Activated naive CD4-positive, alpha-beta T cell treated with anti-CD3 and anti-CD28 coated beads for 36 hours (primary cell): Measurements from ENCODE around the gene HOXC6. TPM values are rescaled to one million over a fixed set of nuclear protein-coding genes. Genes with fewer than 3 reads are reported as not detected.
"Not testable (repeated sequence)": the region's sequence is repeated elsewhere in the genome, so short reads cannot be mapped to it uniquely, and the experiment has no call there.

Source experiments
- CTCF ChIA-PET: fragments of 350-600 bp; sonication (Branson Sonifier 250); formaldehyde crosslinking; loops from one replicate; lab custom pipeline; 2021; ENCODE audit warnings: antibody characterized with exemption; lab: Charles Lee
- DNase-seq: peaks from one replicate; pipeline ENCODE4 v3.0.0-alpha.2; 2020
- H3K27ac Mint-ChIP-seq: one replicate; pipeline ENCODE4 v1.8.0; 2021; ENCODE audit warnings: mild to moderate bottlenecking, mixed read lengths
- H3K27me3 Mint-ChIP-seq: one replicate; pipeline ENCODE4 v1.8.0; 2021; ENCODE audit warnings: low read depth, mixed read lengths
- H3K36me3 Mint-ChIP-seq: one replicate; pipeline ENCODE4 v1.8.0; 2021; ENCODE audit warnings: low read depth, mixed read lengths
- H3K4me1 Mint-ChIP-seq: one replicate; pipeline ENCODE4 v1.8.0; 2021; ENCODE audit warnings: low read depth, mixed read lengths
- H3K4me3 Mint-ChIP-seq: one replicate; pipeline ENCODE4 v1.8.0; 2021; ENCODE audit warnings: mild to moderate bottlenecking, moderate library complexity, mixed read lengths
- H3K9me3 Mint-ChIP-seq: one replicate; pipeline ENCODE4 v1.8.0; 2021; ENCODE audit warnings: mixed read lengths
- intact Hi-C: fragments of 100-400 bp; cut with micrococcal nuclease; formaldehyde crosslinking; loops from one replicate; pipeline ENCODE4 v1.15.1; 2023
- microRNA-seq: library from miRNA; unstranded; fragments of <30 nt; microRNA quantifications from one replicate; pipeline ENCODE4 v1.2.0, GENCODE V29; 2022; ENCODE audit warnings: borderline microRNAs expressed, borderline replicate concordance
- total RNA-seq, 2 experiments: library from RNA; stranded (reverse); gene quantifications; one replicate each; pipeline ENCODE4 v1.2.3, GENCODE V29; 2021

HOXC6 gene
- total RNA-seq, 2 experiments from 2014 or later: not detected

GRCh38 chr12:54066408-54066807 lies 38.2 kb downstream of the HOXC6 start:
- H3K9me3 Mint-ChIP-seq: no peaks in the 10 kb centered on the region
- H3K27ac Mint-ChIP-seq: no peak overlapping the region
- no peaks in the 10 kb centered on the region for H3K4me1 Mint-ChIP-seq
- CTCF ChIA-PET: interaction anchor here (1.5 kb wide), 1 partner anchor 141 kb away, joined by 5 read pairs; no protein-coding TSS in a partner anchor
- no peaks in the 10 kb centered on the region for H3K36me3 Mint-ChIP-seq
- intact Hi-C loops: no loop called here
- no peak for DNase-seq
- no peak overlapping the region for H3K4me3 Mint-ChIP-seq
- peaks cover 27% of the 10 kb centered on the region for H3K27me3 Mint-ChIP-seq

GRCh38 chr12:54068418-54069070 lies 40.3 kb downstream of the HOXC6 start:
- Mint-ChIP-seq H3K27ac (no peak overlapping the region), H3K27me3 (peaks cover 20% of the 10 kb centered on the region), H3K4me3 (no peak overlapping the region)

GRCh38 chr12:54071942-54072341 lies 43.7 kb downstream of the HOXC6 start:
- Mint-ChIP-seq H3K27me3 (peaks cover 4% of the 10 kb centered on the region), H3K36me3 (no peaks in the 10 kb centered on the region), H3K27ac (no peak overlapping the region), H3K4me3 (no peak overlapping the region), H3K4me1 (no peaks in the 10 kb centered on the region), H3K9me3 (no peaks in the 10 kb centered on the region)
- no peak for DNase-seq
- CTCF ChIA-PET: interaction anchor here (0.7 kb wide), 1 partner anchor 237 kb away, joined by 5 read pairs; no protein-coding TSS in a partner anchor
- intact Hi-C loops: no loop called here

More at GRCh38 chr12:54068418-54069070, 40.3 kb downstream of the HOXC6 start:
- Mint-ChIP-seq H3K4me1 (no peaks in the 10 kb centered on the region), H3K9me3 (no peaks in the 10 kb centered on the region), H3K36me3 (no peaks in the 10 kb centered on the region)
- CTCF ChIA-PET: no interaction called here
- intact Hi-C loops: no loop called here
- no peak for DNase-seq

- Mint-ChIP-seq H3K27me3 (peaks cover 4% of the 10 kb centered on the region), H3K4me1 (no peaks in the 10 kb centered on the region), H3K4me3 (no peak overlapping the region), H3K36me3 (no peaks in the 10 kb centered on the region), H3K9me3 (no peaks in the 10 kb centered on the region), H3K27ac (no peak overlapping the region)
- intact Hi-C loops: no loop called here
- CTCF ChIA-PET: no interaction called here
- DNase-seq: no peak
Measured at GRCh38 chr12:54074308-54074707, 46.1 kb downstream of the HOXC6 start.

GRCh38 chr12:54075409-54075808 lies 47.2 kb downstream of the HOXC6 start:
- Mint-ChIP-seq H3K4me1 (no peaks in the 10 kb centered on the region), H3K27ac (no peak overlapping the region), H3K36me3 (no peaks in the 10 kb centered on the region), H3K27me3 (peaks cover 4% of the 10 kb centered on the region), H3K4me3 (no peak overlapping the region), H3K9me3 (no peaks in the 10 kb centered on the region)
- CTCF ChIA-PET: no interaction called here
- no peak for DNase-seq
- intact Hi-C loops: no loop called here

- Mint-ChIP-seq H3K4me1 (peaks cover under 1% of the 10 kb centered on the region), H3K27me3 (peaks cover 4% of the 10 kb centered on the region), H3K27ac (no peak overlapping the region), H3K9me3 (no peaks in the 10 kb centered on the region), H3K36me3 (no peaks in the 10 kb centered on the region), H3K4me3 (no peak overlapping the region)
- intact Hi-C loops: no loop called here
- DNase-seq: no peak
- CTCF ChIA-PET: interaction anchor here (0.6 kb wide), 1 partner anchor 125 kb away, joined by 3 read pairs; no protein-coding TSS in a partner anchor
Measured at GRCh38 chr12:54075974-54076373, 47.7 kb downstream of the HOXC6 start.

- H3K4me3 Mint-ChIP-seq, intact Hi-C loops, H3K9me3 Mint-ChIP-seq, H3K36me3 Mint-ChIP-seq, DNase-seq, H3K27ac Mint-ChIP-seq, CTCF ChIA-PET, H3K27me3 Mint-ChIP-seq: not testable (repeated sequence)
- peaks cover 15% of the 10 kb centered on the region for H3K4me1 Mint-ChIP-seq
Measured at GRCh38 chr12:54077843-54078242, 49.6 kb downstream of the HOXC6 start.

- H3K4me3 Mint-ChIP-seq, H3K27me3 Mint-ChIP-seq, H3K36me3 Mint-ChIP-seq, intact Hi-C loops, H3K9me3 Mint-ChIP-seq, CTCF ChIA-PET, DNase-seq, H3K27ac Mint-ChIP-seq: not testable (repeated sequence)
- peaks cover 23% of the 10 kb centered on the region for H3K4me1 Mint-ChIP-seq
Measured at GRCh38 chr12:54079115-54079514, 50.9 kb downstream of the HOXC6 start.

Small RNAs within 50 kb of the gene (microRNA-seq; reads per million reads assigned to microRNA genes)
- not detected for gene MIR196A2
- gene MIR615: not detected

Other genes with a start within 250 kb of the HOXC6 start
- gene HOXC13, start 89.6 kb upstream of the HOXC6 start, total RNA-seq: not detected
- not detected for gene HOXC12, start 73.5 kb upstream of the HOXC6 start, total RNA-seq
- gene HOXC11, start 55.3 kb upstream of the HOXC6 start, total RNA-seq: not detected
- gene HOTAIR, start 53.5 kb upstream of the HOXC6 start, total RNA-seq: not detected
- not detected for gene HOXC10, start 43.3 kb upstream of the HOXC6 start, total RNA-seq
- not detected for gene HOXC9, start 28.3 kb upstream of the HOXC6 start, total RNA-seq
- not detected for gene HOXC8, start 19.5 kb upstream of the HOXC6 start, total RNA-seq
- not detected for gene HOXC5, start 4.6 kb downstream of the HOXC6 start, total RNA-seq
- gene HOXC4, start 25.4 kb downstream of the HOXC6 start, total RNA-seq: under 1 TPM in 1 of 2 experiments, not detected in 1; 0.12 TPM
- 10 to 100 TPM; 18.2 to 19.7 TPM for gene SMUG1, start 160.5 kb downstream of the HOXC6 start, total RNA-seq